Tibial artery (tissue), 4 donors: Measurements from ENCODE around the gene VRK2.
"Not testable (repeated sequence)": the region's sequence is repeated elsewhere in the genome, so short reads cannot be mapped to it uniquely, and the experiment has no call there.

ENCODE experiments used
- DNase-seq, 2 donors: peaks; one replicate each; pipeline ENCODE4 v3.0.0-alpha.2; 2019
- H3K27ac ChIP-seq, 2 donors: fragments of 200-600 bp; sonication (generic) in 1 of 2; 1 replicate in 1 of 2; 2 replicates in 1 of 2; pipeline ENCODE4 v1.5.1; 2018 to 2019; ENCODE audit warnings: mild to moderate bottlenecking in 1 of 2
- H3K27me3 ChIP-seq, 2 donors: fragments of 200-600 bp; sonication (generic) in 1 of 2; one replicate each; pipeline versions ENCODE4 v1.5.1 to v1.6.0; 2016 to 2019
- H3K36me3 ChIP-seq, 3 donors: fragments of 200-600 bp; sonication (generic) in 2 of 3; one replicate each; pipeline ENCODE4 v1.5.1; 2016 to 2019; ENCODE audit warnings: mild to moderate bottlenecking in 2 of 3
- H3K4me1 ChIP-seq, 4 donors: fragments of 200-600 bp; sonication (generic) in 2 of 4; 1 replicate in 3 of 4; 2 replicates in 1 of 4; pipeline ENCODE4 v1.5.1; 2016 to 2019
- H3K4me3 ChIP-seq, 2 donors: fragments of 200-600 bp; sonication (generic) in 1 of 2; 1 replicate in 1 of 2; 2 replicates in 1 of 2; pipeline ENCODE4 v1.5.1; 2018 to 2019; ENCODE audit warnings: mild to moderate bottlenecking in 2 of 2
- H3K9me3 ChIP-seq, 3 donors: fragments of 200-600 bp; sonication (generic) in 1 of 3; one replicate each; pipeline ENCODE4 v1.5.1; 2016 to 2019
- intact Hi-C: fragments of 100-400 bp; cut with DNase I; formaldehyde crosslinking; loops from one replicate; pipeline ENCODE4 v1.15.0; 2023; ENCODE audit warnings: low total_unique reads
- TF ChIP-seq, protein P1 (sequence below), 2 experiments: fragments of 200-600 bp in 1 of 2; fragments of 450-650 bp in 1 of 2; IDR thresholded peaks; one replicate each; pipeline ENCODE4 v1.5.1; 2017 to 2019; ENCODE audit warnings: antibody characterized with exemption in 2 of 2, mild to moderate bottlenecking in 1 of 2, moderate library complexity in 1 of 2

The VRK2 gene

GRCh38 chr2:58177187-58177586 is 130.6 kb downstream of the VRK2 start:
- H3K4me1 ChIP-seq, DNase-seq: not testable (repeated sequence)

GRCh38 chr2:58180175-58180574 is 133.6 kb downstream of the VRK2 start:
- H3K36me3 ChIP-seq, intact Hi-C loops, H3K4me3 ChIP-seq, H3K27me3 ChIP-seq, H3K27ac ChIP-seq, H3K4me1 ChIP-seq, H3K9me3 ChIP-seq, DNase-seq: not testable (repeated sequence)

More at GRCh38 chr2:58177187-58177586, 130.6 kb downstream of the VRK2 start:
- H3K36me3 ChIP-seq, H3K4me3 ChIP-seq, H3K9me3 ChIP-seq, intact Hi-C loops, H3K27ac ChIP-seq, H3K27me3 ChIP-seq: not testable (repeated sequence)

DNA sequence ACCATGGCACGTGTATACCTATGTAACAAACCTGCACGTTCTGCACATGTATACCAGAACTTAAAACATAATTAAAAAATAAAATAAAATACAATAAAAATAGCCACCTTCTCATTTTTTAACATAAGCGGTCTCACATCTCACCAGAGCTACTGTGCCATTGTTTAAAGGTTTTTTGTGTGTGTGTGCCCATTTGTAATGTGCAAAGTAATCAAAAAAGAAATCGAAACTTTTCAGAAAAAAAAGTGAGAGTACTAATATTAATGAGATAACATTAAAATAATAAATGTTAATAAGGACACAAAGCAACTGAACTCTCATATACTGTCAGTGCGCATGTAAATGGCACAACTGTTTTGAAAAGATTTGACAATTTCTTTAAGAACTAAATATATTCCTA is 134.0 kb downstream of the VRK2 start:
- intact Hi-C loops: no loop called here
- H3K27me3 ChIP-seq: no peaks in the 10 kb centered on the region
- H3K4me1 ChIP-seq: no peaks in the 10 kb centered on the region
- no peak overlapping the region for H3K27ac ChIP-seq
- no peak overlapping the region for H3K4me3 ChIP-seq
- TF ChIP-seq, protein P1, sequence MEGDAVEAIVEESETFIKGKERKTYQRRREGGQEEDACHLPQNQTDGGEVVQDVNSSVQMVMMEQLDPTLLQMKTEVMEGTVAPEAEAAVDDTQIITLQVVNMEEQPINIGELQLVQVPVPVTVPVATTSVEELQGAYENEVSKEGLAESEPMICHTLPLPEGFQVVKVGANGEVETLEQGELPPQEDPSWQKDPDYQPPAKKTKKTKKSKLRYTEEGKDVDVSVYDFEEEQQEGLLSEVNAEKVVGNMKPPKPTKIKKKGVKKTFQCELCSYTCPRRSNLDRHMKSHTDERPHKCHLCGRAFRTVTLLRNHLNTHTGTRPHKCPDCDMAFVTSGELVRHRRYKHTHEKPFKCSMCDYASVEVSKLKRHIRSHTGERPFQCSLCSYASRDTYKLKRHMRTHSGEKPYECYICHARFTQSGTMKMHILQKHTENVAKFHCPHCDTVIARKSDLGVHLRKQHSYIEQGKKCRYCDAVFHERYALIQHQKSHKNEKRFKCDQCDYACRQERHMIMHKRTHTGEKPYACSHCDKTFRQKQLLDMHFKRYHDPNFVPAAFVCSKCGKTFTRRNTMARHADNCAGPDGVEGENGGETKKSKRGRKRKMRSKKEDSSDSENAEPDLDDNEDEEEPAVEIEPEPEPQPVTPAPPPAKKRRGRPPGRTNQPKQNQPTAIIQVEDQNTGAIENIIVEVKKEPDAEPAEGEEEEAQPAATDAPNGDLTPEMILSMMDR (IDR thresholded peaks at IDR 0.05): no peak
- DNase-seq: no peak
- H3K9me3 ChIP-seq: no peaks in the 10 kb centered on the region
- peaks cover 0 to 4% (median 3%) of the 10 kb centered on the region in 3 donors for H3K36me3 ChIP-seq

DNA sequence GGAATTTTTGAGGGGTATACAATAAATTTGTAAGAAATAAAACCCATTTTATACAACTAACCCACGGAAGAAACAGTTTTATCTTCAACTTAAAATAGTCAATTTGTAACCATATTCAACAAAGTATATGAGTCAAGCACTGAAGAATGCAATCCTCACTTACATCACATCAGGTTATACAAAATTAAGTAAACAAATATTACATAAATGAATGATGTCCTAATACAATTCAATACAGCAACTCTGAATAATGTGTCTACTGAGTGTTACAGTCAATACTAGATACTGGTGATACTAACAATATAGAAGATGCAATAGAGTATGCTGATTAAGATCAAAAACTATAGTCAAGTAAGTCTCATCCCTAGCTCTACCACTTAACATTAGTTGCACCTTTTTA is 135.9 kb downstream of the VRK2 start:
- H3K36me3 ChIP-seq: peaks cover 4 to 8% (median 5%) of the 10 kb centered on the region in 3 donors
- no peak for DNase-seq
- H3K4me3 ChIP-seq: no peak overlapping the region
- H3K4me1 ChIP-seq: no peaks in the 10 kb centered on the region
- H3K9me3 ChIP-seq: no peaks in the 10 kb centered on the region
- TF ChIP-seq, protein P1 (IDR thresholded peaks at IDR 0.05): no peak
- no peaks in the 10 kb centered on the region for H3K27me3 ChIP-seq
- H3K27ac ChIP-seq: no peak overlapping the region
- intact Hi-C loops: no loop called here

DNA sequence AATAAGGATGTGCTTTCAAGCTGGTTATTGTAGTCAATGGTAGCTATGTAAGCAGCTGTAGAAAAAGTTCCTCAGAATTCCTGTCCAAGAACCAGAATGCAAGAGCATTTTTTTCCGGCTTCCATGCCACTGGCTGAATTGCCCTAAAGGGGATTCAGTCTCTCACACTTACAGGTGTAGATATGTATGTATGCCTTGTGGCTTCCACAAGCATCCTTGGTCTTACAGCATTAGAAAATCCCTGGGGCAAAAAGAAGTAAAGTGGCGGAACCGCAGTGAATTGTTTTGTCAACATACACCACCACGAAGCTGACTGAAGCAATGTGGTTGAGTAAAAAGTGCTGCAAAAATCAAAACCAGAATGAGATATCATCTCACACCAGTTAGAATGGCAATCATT is 139.9 kb downstream of the VRK2 start:
- no peaks in the 10 kb centered on the region for H3K27me3 ChIP-seq
- no peaks in the 10 kb centered on the region for H3K4me1 ChIP-seq
- intact Hi-C loops: no loop called here
- no peak overlapping the region for H3K27ac ChIP-seq
- H3K4me3 ChIP-seq: no peak overlapping the region
- H3K36me3 ChIP-seq: peaks cover 4 to 7% (median 5%) of the 10 kb centered on the region in 3 donors
- TF ChIP-seq, protein P1 (IDR thresholded peaks at IDR 0.05): no peak
- no peak for DNase-seq
- no peaks in the 10 kb centered on the region for H3K9me3 ChIP-seq

DNA sequence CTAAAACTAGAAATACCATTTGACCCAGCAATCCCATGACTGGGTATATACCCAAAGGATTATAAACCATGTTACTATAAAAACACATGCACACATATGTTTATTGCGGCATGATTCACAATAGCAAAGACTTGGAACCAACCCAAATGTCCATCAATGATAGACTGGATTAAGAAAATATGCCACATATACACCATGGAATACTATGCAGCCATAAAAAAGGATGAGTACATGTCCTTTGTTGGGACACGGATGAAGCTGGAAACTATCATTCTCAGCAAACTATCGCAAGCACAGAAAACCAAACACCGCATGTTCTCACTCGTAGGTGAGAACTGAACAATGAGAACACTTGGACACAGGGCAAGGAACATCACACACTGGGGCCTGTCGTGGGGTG is 140.4 kb downstream of the VRK2 start:
- H3K4me1 ChIP-seq, intact Hi-C loops, H3K27ac ChIP-seq: not testable (repeated sequence)

GRCh38 chr2:58194458-58194857 is 147.9 kb downstream of the VRK2 start:
- TF ChIP-seq, protein P1 (IDR thresholded peaks at IDR 0.05): no peak
- Histone ChIP-seq H3K27me3 (no peaks in the 10 kb centered on the region), H3K4me1 (no peaks in the 10 kb centered on the region), H3K9me3 (no peaks in the 10 kb centered on the region), H3K27ac (no peak overlapping the region), H3K36me3 (peaks cover 3 to 8% (median 4%) of the 10 kb centered on the region in 3 donors), H3K4me3 (no peak overlapping the region)
- DNase-seq: no peak
- intact Hi-C loops: no loop called here

More for the DNA sequence above, 140.4 kb downstream of the VRK2 start:
- not testable (repeated sequence) for H3K4me3 ChIP-seq, H3K27me3 ChIP-seq, DNase-seq, H3K9me3 ChIP-seq, H3K36me3 ChIP-seq
